PC-9 (cell line): ENCODE data around the gene PTK6. TPM values are rescaled to one million over a fixed set of nuclear protein-coding genes. Genes with fewer than 3 reads are reported as not detected.

ENCODE experiments used
- BruUV-seq: library from RNA; stranded (reverse); fragments of 400-500 nt; replicated peaks from 2 replicates; lab custom pipeline; 2021; lab: Mats Ljungman, UMichigan
- CTCF ChIA-PET: fragments of 300-600 bp; sonication (Branson Sonifier 250); formaldehyde crosslinking; loops from one replicate; lab custom pipeline; 2022; ENCODE audit warnings: antibody characterized with exemption; lab: Charles Lee
- POLR2A ChIA-PET: fragments of 300-600 bp; sonication (Branson Sonifier 250); formaldehyde crosslinking; loops from one replicate; lab custom pipeline; 2022; ENCODE audit warnings: antibody characterized with exemption; ENCODE audit not compliant: unreplicated experiment; lab: Charles Lee
- DNase-seq, 2 experiments: peaks; one replicate each; pipeline versions ENCODE4 v3.0.0 to v3.0.0-alpha.2; 2015 to 2022; ENCODE audit warnings: mixed read lengths in 1 of 2
- H2AFZ ChIP-seq: fragments of 200-600 bp; sonication (generic); 2 replicates; pipeline ENCODE4 v1.8.1; 2017; ENCODE audit warnings: antibody characterized with exemption
- H3F3A ChIP-seq: fragments of 200-600 bp; sonication (generic); 2 replicates; pipeline ENCODE4 v1.8.1; 2017; ENCODE audit warnings: antibody characterized with exemption, mild to moderate bottlenecking, low read depth; ENCODE audit not compliant: insufficient read depth
- H3K27ac ChIP-seq: fragments of 200-600 bp; sonication (generic); 2 replicates; pipeline ENCODE4 v1.6.1; 2016; ENCODE audit warnings: mixed run types
- H3K27me3 ChIP-seq: fragments of 200-600 bp; sonication (generic); 2 replicates; pipeline ENCODE4 v1.6.1; 2016; ENCODE audit warnings: low read depth, mixed run types; ENCODE audit not compliant: insufficient read depth
- H3K36me3 ChIP-seq: fragments of 200-600 bp; sonication (generic); 2 replicates; pipeline ENCODE4 v1.6.1; 2016; ENCODE audit warnings: low read depth, mixed run types
- H3K4me1 ChIP-seq: fragments of 200-600 bp; sonication (generic); replicated peaks from 2 replicates; pipeline ENCODE4 v1.6.1; 2016; ENCODE audit warnings: mixed run types; ENCODE audit not compliant: insufficient read depth
- H3K4me2 ChIP-seq: fragments of 200-600 bp; sonication (generic); 2 replicates; pipeline ENCODE4 v1.6.1; 2017; ENCODE audit warnings: mixed run types
- H3K4me3 ChIP-seq: fragments of 200-600 bp; sonication (generic); 2 replicates; pipeline ENCODE4 v1.6.1; 2016; ENCODE audit warnings: mixed run types
- H3K79me2 ChIP-seq: fragments of 200-600 bp; sonication (generic); 2 replicates; pipeline ENCODE4 v1.6.1; 2017; ENCODE audit warnings: low read depth, mixed run types
- H3K9me2 ChIP-seq: fragments of 200-600 bp; sonication (generic); 2 replicates; pipeline ENCODE4 v1.8.1; 2017; ENCODE audit warnings: mild to moderate bottlenecking; ENCODE audit not compliant: insufficient read depth
- H3K9me3 ChIP-seq: fragments of 200-600 bp; sonication (generic); 2 replicates; pipeline ENCODE4 v1.8.1; 2016; ENCODE audit warnings: low read depth; ENCODE audit not compliant: insufficient read depth
- H4K20me1 ChIP-seq: fragments of 200-600 bp; sonication (generic); 2 replicates; pipeline ENCODE4 v1.8.1; 2017; ENCODE audit not compliant: insufficient read depth
- EZH2 ChIP-seq: fragments of 200-600 bp; sonication (generic); IDR thresholded peaks from 2 replicates; pipeline ENCODE4 v1.8.0; 2017; ENCODE audit warnings: antibody characterized with exemption, low read depth
- intact Hi-C: fragments of 100-400 bp; cut with micrococcal nuclease; formaldehyde crosslinking; loops from one replicate; pipeline ENCODE4 v1.10.0; 2022; ENCODE audit not compliant: unreplicated experiment
- total RNA-seq: library from RNA; stranded (reverse); gene quantifications from 2 replicates; pipeline ENCODE4 v1.2.3, GENCODE V29; 2021
- TF ChIP-seq, protein P1 (sequence below): fragments of 200-600 bp; sonication (generic); conservative IDR thresholded peaks from 2 replicates; pipeline ENCODE4 v1.6.1; 2017; ENCODE audit warnings: mixed run types, antibody characterized with exemption, mild to moderate bottlenecking, moderate library complexity

The PTK6 gene
- total RNA-seq, 1 experiment from 2014 or later, result 12.9 TPM

DNA sequence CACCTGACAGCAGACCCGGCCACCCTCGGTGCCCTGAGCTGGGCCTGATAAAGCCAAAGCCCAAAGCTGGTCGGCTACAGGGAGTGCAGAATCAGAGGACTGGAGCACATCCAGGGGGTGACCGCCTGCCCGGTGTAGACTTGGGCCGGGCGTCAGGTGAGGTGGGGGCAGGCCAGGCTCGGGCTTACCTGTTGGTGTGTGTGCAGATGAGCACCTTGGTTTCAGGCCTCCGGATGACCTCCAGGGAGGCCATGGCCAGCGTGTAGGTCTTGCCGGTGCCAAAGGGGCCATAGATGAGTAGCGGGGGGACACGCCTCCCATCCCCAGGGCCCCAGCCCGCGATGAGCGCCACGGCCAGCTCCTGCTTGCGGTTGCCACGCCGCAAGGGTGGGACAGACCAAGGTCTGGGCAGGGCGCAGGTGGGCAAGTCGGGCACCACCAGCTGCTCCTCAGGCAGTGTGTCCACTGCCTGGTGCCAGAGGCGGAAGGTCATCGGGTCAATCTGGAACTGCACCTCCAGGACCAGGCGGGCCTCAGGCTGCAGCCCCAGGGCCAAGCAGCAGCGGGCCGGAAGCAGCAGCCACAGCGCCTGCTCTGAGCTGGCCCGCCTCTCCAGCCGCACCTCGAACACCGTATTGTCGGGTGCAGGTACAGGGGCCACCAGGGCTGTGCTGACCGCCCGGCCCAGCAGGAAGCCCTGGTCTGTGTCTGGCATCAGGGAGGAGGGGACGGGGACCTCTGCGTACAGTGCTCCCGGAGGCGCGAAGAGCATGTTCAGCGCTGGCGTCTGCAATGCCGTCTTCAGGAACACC, 31.2 kb upstream of the PTK6 start:
- Histone ChIP-seq H3K4me3 (no peak overlapping the region), H4K20me1 (0 out of 2 replicates have a peak, but pooled peaks cover 3% of the 10 kb centered on the region), H2AFZ (no peak overlapping the region), H3K9me3 (no peaks in the 10 kb centered on the region), H3F3A (peaks cover 3% of the 10 kb centered on the region; the same call in 1 of the 2 replicates), H3K4me1 (peaks cover 4% of the 10 kb centered on the region), H3K27ac (no peak overlapping the region), H3K36me3 (no peaks in the 10 kb centered on the region), H3K79me2 (peaks cover 3% of the 10 kb centered on the region; the same call in 1 of the 2 replicates), H3K27me3 (no peaks in the 10 kb centered on the region), H3K4me2 (no peak overlapping the region), H3K9me2 (no peaks in the 10 kb centered on the region)
- intact Hi-C loops, result no loop called here
- POLR2A ChIA-PET, result interaction anchor here (0.6 kb wide), 2 partner anchors 74 to 470 kb away, joined by 3 to 5 read pairs; no protein-coding TSS in a partner anchor
- DNase-seq, result no peak
- BruUV-seq, result no TSS peak
- CTCF ChIA-PET, result no interaction called here
- TF ChIP-seq, protein P1, sequence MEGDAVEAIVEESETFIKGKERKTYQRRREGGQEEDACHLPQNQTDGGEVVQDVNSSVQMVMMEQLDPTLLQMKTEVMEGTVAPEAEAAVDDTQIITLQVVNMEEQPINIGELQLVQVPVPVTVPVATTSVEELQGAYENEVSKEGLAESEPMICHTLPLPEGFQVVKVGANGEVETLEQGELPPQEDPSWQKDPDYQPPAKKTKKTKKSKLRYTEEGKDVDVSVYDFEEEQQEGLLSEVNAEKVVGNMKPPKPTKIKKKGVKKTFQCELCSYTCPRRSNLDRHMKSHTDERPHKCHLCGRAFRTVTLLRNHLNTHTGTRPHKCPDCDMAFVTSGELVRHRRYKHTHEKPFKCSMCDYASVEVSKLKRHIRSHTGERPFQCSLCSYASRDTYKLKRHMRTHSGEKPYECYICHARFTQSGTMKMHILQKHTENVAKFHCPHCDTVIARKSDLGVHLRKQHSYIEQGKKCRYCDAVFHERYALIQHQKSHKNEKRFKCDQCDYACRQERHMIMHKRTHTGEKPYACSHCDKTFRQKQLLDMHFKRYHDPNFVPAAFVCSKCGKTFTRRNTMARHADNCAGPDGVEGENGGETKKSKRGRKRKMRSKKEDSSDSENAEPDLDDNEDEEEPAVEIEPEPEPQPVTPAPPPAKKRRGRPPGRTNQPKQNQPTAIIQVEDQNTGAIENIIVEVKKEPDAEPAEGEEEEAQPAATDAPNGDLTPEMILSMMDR, result no peak
- no peak for TF ChIP-seq EZH2

DNA sequence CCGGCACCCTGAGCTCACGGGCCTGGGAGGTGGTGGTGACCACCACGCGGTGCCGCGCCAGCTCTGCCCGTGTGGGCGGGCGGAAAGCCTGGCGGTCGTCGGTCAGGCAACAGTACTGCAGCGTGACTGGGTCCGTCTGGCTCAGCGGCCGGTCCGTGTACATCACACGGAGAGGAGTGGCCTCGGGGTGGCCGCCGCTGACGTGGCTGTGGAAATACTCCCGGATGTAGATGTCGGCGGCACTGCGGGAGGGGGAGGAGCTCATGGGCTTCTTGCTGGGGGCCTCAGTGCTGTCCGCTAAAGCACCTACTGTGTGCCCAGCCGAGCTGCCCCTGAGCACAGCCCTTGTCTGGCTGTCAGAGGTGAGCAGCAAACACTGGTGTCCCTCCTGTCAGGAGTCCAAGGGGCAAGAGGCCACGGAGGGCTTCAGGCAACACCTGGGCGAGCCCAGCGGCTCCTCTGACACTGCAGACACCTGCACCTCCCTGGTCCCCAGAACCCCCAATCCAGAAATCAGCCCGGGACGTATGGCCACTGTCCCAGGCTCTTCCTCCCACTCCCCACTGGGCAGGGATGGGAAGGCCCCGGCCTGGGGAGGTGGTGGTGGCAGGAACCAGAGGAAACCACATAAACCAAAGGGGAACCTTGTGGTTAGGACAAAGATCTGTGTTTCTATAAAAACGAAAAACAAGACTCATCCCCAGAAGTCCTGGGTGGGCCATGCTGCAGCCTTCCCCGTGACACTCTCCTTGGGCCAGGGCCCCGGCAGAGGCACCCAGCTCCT, 30.4 kb upstream of the PTK6 start:
- H3K9me3 ChIP-seq, result no peaks in the 10 kb centered on the region
- TF ChIP-seq EZH2, result no peak
- TF ChIP-seq, protein P1, result no peak
- H4K20me1 ChIP-seq, result no peaks in the 10 kb centered on the region
- ChIA-PET POLR2A (interaction anchor here (0.6 kb wide), 1 partner anchor 471 kb away, joined by 5 read pairs; no protein-coding TSS in a partner anchor), CTCF (no interaction called here)
- no peaks in the 10 kb centered on the region for H3K27me3 ChIP-seq
- H3K9me2 ChIP-seq, result no peaks in the 10 kb centered on the region
- no peaks in the 10 kb centered on the region for H3K36me3 ChIP-seq
- intact Hi-C loops, result no loop called here
- H3K4me2 ChIP-seq, result no peak overlapping the region
- peaks cover 3% of the 10 kb centered on the region; the same call in 1 of the 2 replicates for H3F3A ChIP-seq
- no peaks in the 10 kb centered on the region for H3K79me2 ChIP-seq
- DNase-seq, result no peak
- no peak overlapping the region for H3K4me3 ChIP-seq
- H2AFZ ChIP-seq, result no peak overlapping the region
- no peak overlapping the region for H3K27ac ChIP-seq
- BruUV-seq, result no TSS peak
- no peaks in the 10 kb centered on the region for H3K4me1 ChIP-seq

DNA sequence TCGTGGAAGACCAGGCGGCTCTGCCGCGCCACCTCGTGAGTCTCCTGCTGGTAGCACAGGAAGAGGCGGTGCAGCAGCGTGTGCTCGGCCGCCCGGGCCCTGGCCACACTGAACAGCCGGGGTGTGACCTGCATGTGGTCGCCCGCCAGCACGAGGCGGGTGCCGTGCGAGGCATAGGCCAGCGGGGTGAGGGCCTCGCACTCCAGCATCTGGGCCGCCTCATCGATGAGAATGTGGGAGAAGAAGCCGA, 29.9 kb upstream of the PTK6 start:
- no peak overlapping the region for H3K27ac ChIP-seq
- no peaks in the 10 kb centered on the region for H3K4me1 ChIP-seq
- no TSS peak for BruUV-seq
- no peaks in the 10 kb centered on the region for H3K36me3 ChIP-seq
- H4K20me1 ChIP-seq, result no peaks in the 10 kb centered on the region
- intact Hi-C loops, result no loop called here
- H3K9me2 ChIP-seq, result no peaks in the 10 kb centered on the region
- no peaks in the 10 kb centered on the region for H3K79me2 ChIP-seq
- H3K9me3 ChIP-seq, result no peaks in the 10 kb centered on the region
- no peaks in the 10 kb centered on the region for H3K27me3 ChIP-seq
- ChIA-PET POLR2A (no interaction called here), CTCF (interaction anchor here (0.7 kb wide), 2 partner anchors 297 to 537 kb away, joined by 4 to 6 read pairs; no protein-coding TSS in a partner anchor)
- H2AFZ ChIP-seq, result no peak overlapping the region
- H3F3A ChIP-seq, result peaks cover 3% of the 10 kb centered on the region; the same call in 1 of the 2 replicates
- H3K4me3 ChIP-seq, result no peak overlapping the region
- no peak for DNase-seq
- TF ChIP-seq, protein P1, result no peak
- no peak for TF ChIP-seq EZH2
- no peak overlapping the region for H3K4me2 ChIP-seq
